ENCODE results near the gene LMBR1.
"Not testable (repeated sequence)": the region's sequence is repeated elsewhere in the genome, so short reads cannot be mapped to it uniquely, and the experiment has no call there.

LMBR1 gene

GRCh38 chr7:156889089-156889488 is 3.9 kb downstream of the LMBR1 start:
- no peak overlapping the region for H3K4me3 ChIP-seq (ENCODE audit: control insufficient read depth, low read depth, low read length)
- DNase-seq (ENCODE audit: low read depth), result no peak
- TF ChIP-seq, protein P1, sequence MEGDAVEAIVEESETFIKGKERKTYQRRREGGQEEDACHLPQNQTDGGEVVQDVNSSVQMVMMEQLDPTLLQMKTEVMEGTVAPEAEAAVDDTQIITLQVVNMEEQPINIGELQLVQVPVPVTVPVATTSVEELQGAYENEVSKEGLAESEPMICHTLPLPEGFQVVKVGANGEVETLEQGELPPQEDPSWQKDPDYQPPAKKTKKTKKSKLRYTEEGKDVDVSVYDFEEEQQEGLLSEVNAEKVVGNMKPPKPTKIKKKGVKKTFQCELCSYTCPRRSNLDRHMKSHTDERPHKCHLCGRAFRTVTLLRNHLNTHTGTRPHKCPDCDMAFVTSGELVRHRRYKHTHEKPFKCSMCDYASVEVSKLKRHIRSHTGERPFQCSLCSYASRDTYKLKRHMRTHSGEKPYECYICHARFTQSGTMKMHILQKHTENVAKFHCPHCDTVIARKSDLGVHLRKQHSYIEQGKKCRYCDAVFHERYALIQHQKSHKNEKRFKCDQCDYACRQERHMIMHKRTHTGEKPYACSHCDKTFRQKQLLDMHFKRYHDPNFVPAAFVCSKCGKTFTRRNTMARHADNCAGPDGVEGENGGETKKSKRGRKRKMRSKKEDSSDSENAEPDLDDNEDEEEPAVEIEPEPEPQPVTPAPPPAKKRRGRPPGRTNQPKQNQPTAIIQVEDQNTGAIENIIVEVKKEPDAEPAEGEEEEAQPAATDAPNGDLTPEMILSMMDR (IDR thresholded peaks at IDR 0.05; ENCODE audit: control insufficient read depth, insufficient read depth, low read depth, low read length, missing control alignments), result no peak

DNA sequence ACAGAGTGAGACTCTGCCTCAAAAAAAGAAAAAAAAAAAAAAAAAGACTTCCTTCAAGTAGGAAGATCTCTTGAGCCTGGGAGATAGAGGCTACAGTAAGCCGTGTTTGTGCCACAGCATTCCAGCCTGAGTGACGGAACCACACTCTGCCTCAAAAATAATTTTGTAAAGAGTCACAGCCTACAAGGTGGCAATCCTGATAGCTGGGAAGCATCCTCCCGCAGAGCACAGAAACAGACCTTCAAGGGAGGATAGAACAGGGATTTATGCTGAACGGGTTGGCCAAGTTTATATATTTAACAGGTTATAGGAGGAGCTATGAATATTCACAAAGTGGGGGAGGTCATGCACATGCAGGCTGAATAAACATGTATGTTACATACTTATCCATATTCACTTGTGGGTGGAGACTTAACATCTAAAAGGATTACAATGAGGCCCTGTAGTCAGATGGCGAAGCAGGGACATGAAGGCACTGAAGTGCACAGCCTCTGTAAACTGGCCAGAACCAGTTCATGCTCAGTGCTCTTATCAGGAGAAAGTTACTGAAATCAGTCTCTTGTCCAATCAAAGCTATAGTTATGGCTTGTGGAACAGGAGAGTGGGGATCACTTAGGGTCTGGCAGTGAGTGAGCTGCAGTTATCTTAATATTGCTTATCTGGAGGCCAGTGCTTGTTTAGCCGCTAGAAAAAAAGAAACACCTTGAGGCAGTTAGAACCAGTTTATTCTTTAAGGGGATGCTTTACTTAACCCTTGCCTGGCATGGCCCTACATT is 6.8 kb downstream of the LMBR1 start:
- no peak for DNase-seq (ENCODE audit: low read depth)
- TF ChIP-seq, protein P1 (IDR thresholded peaks at IDR 0.05; ENCODE audit: control insufficient read depth, insufficient read depth, low read depth, low read length, missing control alignments), result no peak
- H3K4me3 ChIP-seq (ENCODE audit: control insufficient read depth, low read depth, low read length), result no peak overlapping the region

- no peak for DNase-seq (ENCODE audit: low read depth)
- TF ChIP-seq, protein P1 (IDR thresholded peaks at IDR 0.05; ENCODE audit: control insufficient read depth, insufficient read depth, low read depth, low read length, missing control alignments), result no peak
Measured at GRCh38 chr7:156881679-156882078, 11.3 kb downstream of the LMBR1 start.

GRCh38 chr7:156875766-156876165 is 17.2 kb downstream of the LMBR1 start:
- H3K4me3 ChIP-seq (ENCODE audit: control insufficient read depth, low read depth, low read length), result no peak overlapping the region
- TF ChIP-seq, protein P1 (IDR thresholded peaks at IDR 0.05; ENCODE audit: control insufficient read depth, insufficient read depth, low read depth, low read length, missing control alignments), result no peak
- no peak for DNase-seq (ENCODE audit: low read depth)

More at GRCh38 chr7:156881679-156882078, 11.3 kb downstream of the LMBR1 start:
- H3K4me3 ChIP-seq (ENCODE audit: control insufficient read depth, low read depth, low read length), result no peak overlapping the region

- not testable (repeated sequence) for H3K4me3 ChIP-seq (ENCODE audit: control insufficient read depth, low read depth, low read length); DNase-seq (ENCODE audit: low read depth)
Measured at GRCh38 chr7:156868363-156868762, 24.6 kb downstream of the LMBR1 start.

DNA sequence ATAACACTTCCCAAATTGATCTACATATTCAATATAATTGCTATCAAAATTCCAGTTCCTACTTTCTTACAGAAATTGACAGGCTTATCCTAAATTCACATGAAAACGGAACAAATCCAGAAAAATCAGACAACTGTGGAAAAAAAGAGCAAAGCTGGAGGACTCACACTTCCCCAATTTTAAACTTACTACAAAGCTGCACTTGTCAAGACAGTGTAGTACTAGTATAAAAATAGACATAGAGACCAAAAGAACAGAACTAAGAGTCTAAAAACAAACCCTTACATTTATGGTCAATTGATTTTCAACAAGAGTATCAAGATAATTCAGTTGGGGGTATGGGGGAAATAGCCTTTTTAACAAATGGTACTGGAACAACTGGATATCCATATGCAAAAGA is 27.5 kb downstream of the LMBR1 start:
- TF ChIP-seq, protein P1 (IDR thresholded peaks at IDR 0.05; ENCODE audit: control insufficient read depth, insufficient read depth, low read depth, low read length, missing control alignments), result no peak
- DNase-seq (ENCODE audit: low read depth), result no peak

DNA sequence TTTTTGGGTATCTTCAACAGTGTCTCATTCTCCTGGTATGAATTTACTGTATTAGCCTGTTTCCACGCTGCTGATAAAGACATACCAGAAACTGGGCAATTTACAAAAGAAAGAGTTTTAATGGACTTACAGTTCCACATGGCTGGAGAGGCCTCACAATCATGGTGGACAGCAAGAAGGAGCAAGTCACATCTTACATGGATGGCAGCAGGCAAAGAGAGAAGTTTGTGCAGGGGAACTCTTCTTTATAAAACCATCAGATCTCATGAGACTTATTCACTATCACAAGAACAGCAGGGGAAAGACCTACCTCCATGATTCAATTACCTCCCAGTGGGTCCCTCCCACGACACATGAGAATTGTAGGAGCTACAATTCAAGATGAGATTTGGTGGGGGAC is 31.0 kb downstream of the LMBR1 start:
- H3K4me3 ChIP-seq (ENCODE audit: control insufficient read depth, low read depth, low read length); DNase-seq (ENCODE audit: low read depth): not testable (repeated sequence)

More for the DNA sequence above, 27.5 kb downstream of the LMBR1 start:
- no peak overlapping the region for H3K4me3 ChIP-seq (ENCODE audit: control insufficient read depth, low read depth, low read length)

GRCh38 chr7:156861212-156861611 is 31.8 kb downstream of the LMBR1 start:
- TF ChIP-seq, protein P1 (IDR thresholded peaks at IDR 0.05; ENCODE audit: control insufficient read depth, insufficient read depth, low read depth, low read length, missing control alignments), result no peak
- H3K4me3 ChIP-seq (ENCODE audit: control insufficient read depth, low read depth, low read length), result no peak overlapping the region
- DNase-seq (ENCODE audit: low read depth), result no peak

DNA sequence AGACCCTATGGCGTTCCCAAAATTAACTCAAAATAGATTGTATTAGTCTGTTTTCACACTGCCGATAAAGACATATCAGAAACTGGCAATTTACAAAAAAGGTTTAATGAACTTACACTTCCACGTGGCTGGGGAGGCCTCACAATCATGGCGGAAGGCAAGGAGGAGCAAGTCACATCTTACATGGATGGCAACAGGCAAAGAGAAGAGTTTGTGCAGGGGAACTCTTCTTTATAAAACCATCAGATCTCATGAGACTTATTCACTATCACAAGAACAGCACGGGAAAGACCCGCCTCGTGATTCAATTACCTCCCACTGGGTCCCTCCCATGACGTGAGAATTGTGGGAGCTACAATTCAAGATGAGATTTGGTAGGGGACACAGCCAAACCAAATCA is 32.9 kb downstream of the LMBR1 start:
- not testable (repeated sequence) for DNase-seq (ENCODE audit: low read depth); H3K4me3 ChIP-seq (ENCODE audit: control insufficient read depth, low read depth, low read length)

Data from AG09309 (cell line).